Spleen (tissue), 11 donors: ENCODE data around the gene GIPC2. TPM values are rescaled to one million over a fixed set of nuclear protein-coding genes. Genes with fewer than 3 reads are reported as not detected.
"Not testable (repeated sequence)": the region's sequence is repeated elsewhere in the genome, so short reads cannot be mapped to it uniquely, and the experiment has no call there.

ENCODE experiments used
- DNase-seq: peaks from one replicate; pipeline ENCODE4 v3.0.0-alpha.2; 2020
- H3K27ac ChIP-seq, 8 donors: fragments of 200-600 bp; sonication (generic) in 7 of 8; 1 replicate in 4 of 8; 2 replicates in 4 of 8; pipeline versions ENCODE4 v1.5.0 to v1.8.0; 2016 to 2021; ENCODE audit warnings: inconsistent platforms in 4 of 8, mild to moderate bottlenecking in 4 of 8, moderate library complexity in 1 of 8
- H3K27me3 ChIP-seq, 7 donors: fragments of 200-600 bp; sonication (generic) in 6 of 7; replicated peaks in 1 of 7; 1 replicate in 4 of 7; 2 replicates in 3 of 7; pipeline versions ENCODE4 v1.5.0 to v1.8.0; 2016 to 2021; ENCODE audit warnings: inconsistent platforms in 3 of 7, mild to moderate bottlenecking in 1 of 7
- H3K36me3 ChIP-seq, 6 donors: fragments of 200-600 bp; sonication (generic) in 5 of 6; 1 replicate in 4 of 6; 2 replicates in 2 of 6; pipeline versions ENCODE4 v1.5.0 to v1.8.0; 2016 to 2021; ENCODE audit warnings: inconsistent platforms in 2 of 6
- H3K4me1 ChIP-seq, 6 donors: fragments of 200-600 bp; sonication (generic) in 5 of 6; 1 replicate in 3 of 6; 2 replicates in 3 of 6; pipeline versions ENCODE4 v1.5.0 to v1.8.0; 2016 to 2021; ENCODE audit warnings: inconsistent platforms in 3 of 6
- H3K4me3 ChIP-seq, 8 donors: fragments of 200-600 bp; sonication (generic) in 7 of 8; 1 replicate in 4 of 8; 2 replicates in 4 of 8; pipeline versions ENCODE4 v1.5.0 to v1.8.0; 2016 to 2021; ENCODE audit warnings: inconsistent platforms in 4 of 8, mild to moderate bottlenecking in 4 of 8, moderate library complexity in 2 of 8
- H3K9me3 ChIP-seq, 8 donors: fragments of 200-600 bp; sonication (generic) in 7 of 8; 1 replicate in 4 of 8; 2 replicates in 4 of 8; pipeline versions ENCODE4 v1.5.0 to v1.8.0; 2016 to 2021; ENCODE audit warnings: inconsistent platforms in 4 of 8
- POLR2A ChIP-seq, 3 donors: fragments of 450-650 bp; IDR thresholded peaks; one replicate each; pipeline ENCODE4 v1.5.1; 2017; ENCODE audit warnings: antibody characterized with exemption in 3 of 3, mild to moderate bottlenecking in 1 of 3
- POLR2AphosphoS5 ChIP-seq, 3 donors: sonication (generic); formaldehyde crosslinking; IDR thresholded peaks; one replicate each; pipeline ENCODE4 v1.5.1; 2017; ENCODE audit warnings: antibody characterized with exemption in 3 of 3
- WGBS, 5 donors: extraction: QIAGEN DNeasy Blood & Tissue Kit in 3 of 5; methylation state at CpG; one replicate each; pipeline versions ENCODE4 v1.1.5 to v1.1.7; 2013 to 2018; 5-methylcytosine and 5-hydroxymethylcytosine counted together
- intact Hi-C: fragments of 100-400 bp; cut with DNase I; formaldehyde crosslinking; loops from one replicate; pipeline ENCODE4 v1.15.0; 2023; ENCODE audit warnings: low total_unique reads
- polyA plus RNA-seq, 3 donors: library from polyadenylated mRNA; stranded (reverse); fragments of 200-250 nt; gene quantifications; one replicate each; pipeline ENCODE4 v1.2.1, GENCODE V29; 2013
- total RNA-seq, 7 donors: library from RNA; depleted of rRNA in 3 of 7; stranded (reverse); fragments of >200 nt in 3 of 7; fragmentation: NEBNext Ultra II Directional in 4 of 7; extraction: Animal tissue kit (Norgen Biotek cat#: 25700) in 4 of 7; gene quantifications; one replicate each; pipeline versions ENCODE4 v1.1.0 to v1.2.1, GENCODE V29; 2016 to 2021
- TF ChIP-seq, protein P1 (sequence below), 11 experiments: fragments of 200-600 bp in 7 of 11; fragments of 450-650 bp in 4 of 11; sonication (generic) in 4 of 11; IDR thresholded peaks in 8 of 11; conservative IDR thresholded peaks in 3 of 11; 1 replicate in 7 of 11; 2 replicates in 4 of 11; pipeline versions ENCODE4 v1.4.0 to v1.8.0; 2016 to 2021; ENCODE audit warnings: antibody characterized with exemption in 11 of 11, inconsistent platforms in 4 of 11, mild to moderate bottlenecking in 1 of 11
- donor health status: healthy with polysubstance abuse.
- donor health status: DM: no; HTN: no; CAD: no; lungs with moderate emphysema.
- donor health status: DM: no; HTN: no; CAD: no.
- donor health status: Bipolar disorder and iron deficiency.
- donor health status: healthy.
- donor health status: DM: no; HTN: no; CAD: no.
- donor health status: DM: yes; HTN: yes; CAD: no.

Gene GIPC2
- total and polyA plus RNA-seq, 10 donors, result 5.5 to 49.9 (median 41.1) TPM

GRCh38 chr1:78104322-78104721, 58.6 kb downstream of the GIPC2 start:
- no peak for DNase-seq
- Histone ChIP-seq H3K4me3 (no peak overlapping the region), H3K36me3 (no peaks in the 10 kb centered on the region), H3K27me3 (no peaks in the 10 kb centered on the region), H3K27ac (peak overlapping the region in 2 of 8 donors; percentile 68 to 73), H3K4me1 (peaks cover 0 to 8% (median 0%) of the 10 kb centered on the region in 6 donors), H3K9me3 (no peaks in the 10 kb centered on the region)
- TF ChIP-seq POLR2AphosphoS5 (IDR thresholded peaks at IDR 0.05), result no peak
- no peak for TF ChIP-seq POLR2A (IDR thresholded peaks at IDR 0.05)
- TF ChIP-seq, protein P1, sequence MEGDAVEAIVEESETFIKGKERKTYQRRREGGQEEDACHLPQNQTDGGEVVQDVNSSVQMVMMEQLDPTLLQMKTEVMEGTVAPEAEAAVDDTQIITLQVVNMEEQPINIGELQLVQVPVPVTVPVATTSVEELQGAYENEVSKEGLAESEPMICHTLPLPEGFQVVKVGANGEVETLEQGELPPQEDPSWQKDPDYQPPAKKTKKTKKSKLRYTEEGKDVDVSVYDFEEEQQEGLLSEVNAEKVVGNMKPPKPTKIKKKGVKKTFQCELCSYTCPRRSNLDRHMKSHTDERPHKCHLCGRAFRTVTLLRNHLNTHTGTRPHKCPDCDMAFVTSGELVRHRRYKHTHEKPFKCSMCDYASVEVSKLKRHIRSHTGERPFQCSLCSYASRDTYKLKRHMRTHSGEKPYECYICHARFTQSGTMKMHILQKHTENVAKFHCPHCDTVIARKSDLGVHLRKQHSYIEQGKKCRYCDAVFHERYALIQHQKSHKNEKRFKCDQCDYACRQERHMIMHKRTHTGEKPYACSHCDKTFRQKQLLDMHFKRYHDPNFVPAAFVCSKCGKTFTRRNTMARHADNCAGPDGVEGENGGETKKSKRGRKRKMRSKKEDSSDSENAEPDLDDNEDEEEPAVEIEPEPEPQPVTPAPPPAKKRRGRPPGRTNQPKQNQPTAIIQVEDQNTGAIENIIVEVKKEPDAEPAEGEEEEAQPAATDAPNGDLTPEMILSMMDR (IDR thresholded peaks at IDR 0.05 in 8 of 11, conservative IDR thresholded peaks at IDR 0.05 in 3 of 11), result no peak
- intact Hi-C loops, result loop anchor here (10.0 kb wide), 1 partner anchor 60 kb away; the partner anchor contains the start of gene GIPC2

- H3K27ac ChIP-seq, DNase-seq, H3K4me3 ChIP-seq, H3K9me3 ChIP-seq, H3K36me3 ChIP-seq, H3K27me3 ChIP-seq: not testable (repeated sequence)
- peaks cover 0 to 12% (median 5%) of the 10 kb centered on the region in 6 donors for H3K4me1 ChIP-seq
- intact Hi-C loops, result loop anchor here (10.0 kb wide), 1 partner anchor 65 kb away; the partner anchor contains the start of gene GIPC2
- 84 to 88% (median 86%) methylated on average over 4 of the region's 4 CpGs for WGBS, 5 donors
Measured at GRCh38 chr1:78109659-78110058, 63.9 kb downstream of the GIPC2 start.

- H3K9me3 ChIP-seq, result no peaks in the 10 kb centered on the region
- H3K27ac ChIP-seq, result peak overlapping the region in 2 of 8 donors; percentile 22 to 48
- H3K4me1 ChIP-seq, result peaks cover 0 to 12% (median 5%) of the 10 kb centered on the region in 6 donors
- no peak overlapping the region for H3K4me3 ChIP-seq
- TF ChIP-seq POLR2AphosphoS5 (IDR thresholded peaks at IDR 0.05) (no peak), POLR2A (IDR thresholded peaks at IDR 0.05) (no peak)
- TF ChIP-seq, protein P1 (IDR thresholded peaks at IDR 0.05 in 8 of 11, conservative IDR thresholded peaks at IDR 0.05 in 3 of 11), result no peak
- no peaks in the 10 kb centered on the region for H3K27me3 ChIP-seq
- WGBS, 5 donors, result 89 to 93% (median 93%) methylated on average over 6 of the region's 6 CpGs
- intact Hi-C loops, result no loop called here
- H3K36me3 ChIP-seq, result no peaks in the 10 kb centered on the region
- DNase-seq, result no peak
Measured at GRCh38 chr1:78113156-78113916, 67.6 kb downstream of the GIPC2 start.

DNA sequence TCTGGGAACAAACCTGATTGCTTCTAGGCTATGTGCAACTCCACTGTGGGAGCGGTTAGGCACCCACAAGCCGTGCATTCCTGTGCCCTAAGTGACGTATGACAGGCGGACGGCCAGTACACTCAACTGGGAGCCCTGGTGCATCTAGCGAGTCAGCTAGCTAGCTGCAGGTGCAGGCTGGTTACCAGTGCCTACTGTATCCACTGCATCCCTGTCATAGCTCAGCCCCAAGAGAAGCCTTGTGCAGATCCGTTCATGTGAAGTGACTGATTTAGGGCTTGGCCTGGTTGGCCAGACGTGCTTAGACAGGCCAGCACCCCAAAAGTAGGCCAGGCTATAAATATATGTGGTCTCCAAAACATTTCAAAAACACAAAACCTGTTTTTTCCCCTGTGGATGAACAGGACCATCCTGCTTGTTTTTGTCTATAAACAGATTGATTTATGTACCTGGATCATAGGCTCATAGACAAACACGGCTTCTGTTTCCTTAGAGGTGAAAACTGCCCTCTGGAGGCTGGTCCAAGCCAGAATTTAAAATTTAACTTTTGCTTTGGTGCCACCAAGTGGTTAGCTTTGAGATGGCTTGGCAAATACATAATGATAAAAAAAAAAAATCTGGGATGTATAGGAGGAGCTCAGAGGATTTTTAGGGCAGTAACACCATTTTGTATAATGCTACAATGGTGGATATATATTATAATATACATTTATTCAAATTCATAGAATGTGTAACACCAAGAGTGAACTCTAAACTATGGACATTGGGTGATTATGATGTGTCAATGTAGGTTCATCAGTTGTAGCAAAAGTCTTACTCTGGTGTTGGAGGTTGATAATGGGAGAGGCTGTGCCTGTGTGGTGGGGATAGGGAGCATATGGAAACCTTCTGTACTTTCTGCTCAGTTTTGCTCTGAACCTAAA, 68.5 kb downstream of the GIPC2 start:
- WGBS, 5 donors, result 74 to 81% (median 78%) methylated on average over 9 of the region's 9 CpGs
- Histone ChIP-seq H3K4me3 (no peak overlapping the region), H3K4me1 (peaks cover 0 to 12% (median 5%) of the 10 kb centered on the region in 6 donors), H3K27ac (peak overlapping the region in 3 of 8 donors; percentile 22 to 53 (median 48)), H3K36me3 (no peaks in the 10 kb centered on the region), H3K27me3 (no peaks in the 10 kb centered on the region), H3K9me3 (no peaks in the 10 kb centered on the region)
- DNase-seq, result no peak
- intact Hi-C loops, result no loop called here
- TF ChIP-seq POLR2AphosphoS5 (IDR thresholded peaks at IDR 0.05) (peak in 1 of 3 donors; percentile 25), POLR2A (IDR thresholded peaks at IDR 0.05) (no peak)
- TF ChIP-seq, protein P1 (IDR thresholded peaks at IDR 0.05 in 8 of 11, conservative IDR thresholded peaks at IDR 0.05 in 3 of 11), result peak; percentile 51 to 92 (median 75)

- not testable (repeated sequence) for H3K9me3 ChIP-seq, H3K4me1 ChIP-seq, H3K4me3 ChIP-seq, DNase-seq, H3K27me3 ChIP-seq, H3K27ac ChIP-seq
- 93 to 97% (median 95%) methylated on average over 6 of the region's 6 CpGs for WGBS, 5 donors
- peaks cover 0 to 11% (median 0%) of the 10 kb centered on the region in 6 donors for H3K36me3 ChIP-seq
- intact Hi-C loops, result loop anchor here (5.0 kb wide), 1 partner anchor 158 kb away; no protein-coding TSS in a partner anchor
Measured at GRCh38 chr1:78120485-78120884, 74.7 kb downstream of the GIPC2 start.
